HUES64 (cell line): ENCODE results near the gene CSNK1A1.
A peak's percentile ranks its signal among the peaks of the same experiment; 100 is the strongest.
"Not testable (repeated sequence)": the region's sequence is repeated elsewhere in the genome, so short reads cannot be mapped to it uniquely, and the experiment has no call there.

ENCODE experiments used
- H3K27ac ChIP-seq: 2 replicates; pipeline ENCODE4 v1.7.0; 2013; ENCODE audit warnings: low read depth, low read length, inconsistent platforms
- H3K27me3 ChIP-seq: 2 replicates; pipeline ENCODE4 v1.6.1; 2013; ENCODE audit warnings: mild to moderate bottlenecking, low read length; ENCODE audit not compliant: insufficient read depth
- H3K36me3 ChIP-seq: 2 replicates; pipeline ENCODE4 v1.6.1; 2013; ENCODE audit warnings: mild to moderate bottlenecking, low read length; ENCODE audit not compliant: insufficient read depth
- H3K4me1 ChIP-seq: 2 replicates; pipeline ENCODE4 v1.6.1; 2013; ENCODE audit warnings: mild to moderate bottlenecking, low read length, moderate library complexity; ENCODE audit not compliant: insufficient read depth
- H3K4me3 ChIP-seq: 2 replicates; pipeline ENCODE4 v1.5.1; 2013; ENCODE audit warnings: mild to moderate bottlenecking, low read length, moderate library complexity
- H3K9ac ChIP-seq: 2 replicates; pipeline ENCODE4 v1.6.1; 2013; ENCODE audit warnings: mild to moderate bottlenecking, low read depth, low read length
- H3K9me3 ChIP-seq: 2 replicates; pipeline ENCODE4 v1.6.1; 2013; ENCODE audit warnings: low read depth, low read length; ENCODE audit not compliant: insufficient read depth
- WGBS: fragments of 150-250, 120-280 bp; methylation state at CpG from one replicate; pipeline ENCODE4 v1.1.7; 2013; ENCODE audit warnings: missing lambda C conversion rate; 5-methylcytosine and 5-hydroxymethylcytosine counted together

CSNK1A1 gene

DNA sequence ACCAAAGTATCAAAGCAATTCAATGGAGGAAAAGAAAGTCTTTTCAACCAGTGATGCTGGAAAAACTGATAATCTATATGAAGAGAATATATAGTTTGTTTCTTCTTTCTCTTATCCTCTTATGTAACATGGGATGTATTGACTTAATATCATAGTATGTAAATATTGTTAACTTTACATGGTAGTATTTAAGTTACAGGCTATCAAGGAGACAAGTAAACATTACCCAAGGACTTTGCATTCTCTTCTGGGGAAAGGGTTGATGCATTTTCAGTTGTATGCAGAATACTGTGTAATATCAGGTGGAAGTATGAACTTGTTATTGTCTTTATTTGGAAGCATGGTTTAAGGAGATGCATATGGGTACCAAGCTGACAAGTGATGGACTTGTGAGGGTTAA is 20.9 kb upstream of the CSNK1A1 start:
- no peaks in the 10 kb centered on the region for H3K9me3 ChIP-seq
- H3K4me3 ChIP-seq, result no peak overlapping the region
- H3K27ac ChIP-seq, result no peak overlapping the region
- H3K36me3 ChIP-seq, result no peaks in the 10 kb centered on the region
- no peak overlapping the region for H3K9ac ChIP-seq
- no peaks in the 10 kb centered on the region for H3K27me3 ChIP-seq
- H3K4me1 ChIP-seq, result no peaks in the 10 kb centered on the region

DNA sequence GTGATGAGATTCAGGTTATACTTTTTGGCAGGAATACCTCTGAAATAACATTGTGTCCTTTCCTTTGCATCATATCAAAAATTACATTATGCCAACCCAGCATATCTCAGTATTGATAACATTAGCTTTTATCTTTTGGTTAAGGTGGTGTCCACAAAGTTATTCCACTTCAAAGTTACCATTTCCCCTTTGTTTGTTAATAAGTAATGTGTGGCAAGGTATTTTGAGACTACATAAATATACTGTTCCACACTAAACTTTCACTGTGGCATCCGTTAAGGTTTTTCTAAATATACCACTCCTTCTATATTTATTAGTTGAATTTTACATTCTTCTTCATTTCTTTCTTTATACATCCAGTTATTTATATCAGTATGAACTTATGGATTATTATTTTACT is 16.0 kb upstream of the CSNK1A1 start:
- no peaks in the 10 kb centered on the region for H3K9me3 ChIP-seq
- no CpG with 5 or more reads among the region's 1 CpG for WGBS
- no peaks in the 10 kb centered on the region for H3K36me3 ChIP-seq
- H3K27me3 ChIP-seq, result no peaks in the 10 kb centered on the region
- H3K4me3 ChIP-seq, result no peak overlapping the region
- H3K9ac ChIP-seq, result no peak overlapping the region
- peaks cover 18% of the 10 kb centered on the region for H3K4me1 ChIP-seq
- no peak overlapping the region for H3K27ac ChIP-seq

DNA sequence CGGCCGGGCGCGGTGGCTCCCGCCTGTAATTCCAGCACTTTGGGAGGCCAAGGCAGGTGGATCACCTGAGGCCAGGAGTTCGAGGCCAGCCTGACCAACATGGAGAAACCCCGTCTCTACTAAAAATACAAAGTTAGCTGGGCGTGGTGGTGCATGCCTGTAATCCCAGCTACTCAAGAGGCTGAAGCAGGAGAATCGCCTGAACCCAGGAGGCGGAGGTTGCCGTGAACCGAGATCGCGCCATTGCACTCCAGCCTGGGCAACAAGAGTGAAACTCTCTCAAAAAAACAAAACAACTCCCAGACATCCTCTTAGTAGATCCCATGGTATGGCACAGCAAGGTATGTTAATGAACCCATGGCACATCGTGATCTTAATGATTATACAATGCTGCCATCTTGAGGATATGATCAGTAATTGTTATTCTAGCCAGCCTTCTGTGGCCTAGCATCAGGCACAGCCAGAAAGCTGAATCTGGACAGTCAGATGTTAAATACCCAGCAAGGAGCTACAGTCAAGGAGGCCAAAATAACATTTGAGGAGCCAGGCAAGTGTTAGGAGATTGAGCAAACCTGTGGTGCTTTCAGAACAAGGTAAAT is 13.4 kb upstream of the CSNK1A1 start:
- H3K4me1 ChIP-seq, result peaks cover 34% of the 10 kb centered on the region
- not testable (repeated sequence) for H3K27ac ChIP-seq, H3K9ac ChIP-seq, H3K9me3 ChIP-seq, H3K36me3 ChIP-seq, H3K4me3 ChIP-seq, H3K27me3 ChIP-seq
- WGBS, result 62% methylated on average over 15 of the region's 15 CpGs

DNA sequence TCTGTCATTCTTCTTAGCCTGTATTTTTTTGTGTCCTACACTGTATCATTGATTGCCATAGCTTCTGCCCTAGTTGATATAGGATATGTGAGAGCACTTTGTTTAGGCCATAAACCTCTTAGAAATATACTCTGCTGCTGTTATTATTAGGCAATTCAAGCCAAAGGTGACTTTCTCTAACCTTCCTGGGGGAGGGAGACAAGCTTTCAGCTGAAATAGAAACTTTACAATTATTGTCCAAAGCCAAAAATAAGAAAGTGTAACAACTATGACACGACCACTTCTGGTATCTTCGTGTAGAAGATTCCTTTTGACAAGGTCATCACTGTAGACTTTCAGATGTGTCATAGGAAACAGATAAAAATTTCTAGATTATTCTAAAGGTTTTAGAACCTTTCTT is 12.2 kb upstream of the CSNK1A1 start:
- peaks cover 36% of the 10 kb centered on the region for H3K4me1 ChIP-seq
- H3K4me3 ChIP-seq, result no peak overlapping the region
- no peaks in the 10 kb centered on the region for H3K27me3 ChIP-seq
- no peak overlapping the region; the same call in 1 of the 2 replicates for H3K9ac ChIP-seq
- no peaks in the 10 kb centered on the region for H3K36me3 ChIP-seq
- H3K27ac ChIP-seq, result peak overlapping the region; percentile 29
- 86% methylated on average over 2 of the region's 2 CpGs for WGBS
- no peaks in the 10 kb centered on the region for H3K9me3 ChIP-seq

DNA sequence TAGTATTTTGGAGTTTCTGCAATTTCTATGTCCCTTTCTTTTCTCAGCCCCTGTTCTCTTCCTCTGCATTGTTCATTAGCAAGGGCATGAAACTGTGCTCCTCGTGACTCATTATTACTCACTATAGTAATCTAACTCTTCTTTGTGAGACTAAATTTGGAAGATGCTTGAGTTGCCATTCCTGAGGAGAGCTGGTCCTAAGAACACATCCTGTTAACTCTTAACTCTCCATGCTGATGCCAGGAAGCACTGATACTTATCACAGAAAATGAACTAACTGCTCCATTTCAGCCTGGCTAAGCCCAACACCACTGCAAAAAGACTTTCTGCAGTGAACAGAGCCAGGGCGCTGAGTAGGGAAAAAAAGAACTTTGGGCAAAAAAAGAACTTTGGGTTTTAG is 10.6 kb upstream of the CSNK1A1 start:
- no peak overlapping the region for H3K4me3 ChIP-seq
- WGBS, result 63% methylated on average over 1 of the region's 2 CpGs
- H3K4me1 ChIP-seq, result peaks cover 36% of the 10 kb centered on the region
- no peaks in the 10 kb centered on the region for H3K36me3 ChIP-seq
- H3K9me3 ChIP-seq, result no peaks in the 10 kb centered on the region
- peak overlapping the region; percentile 94 for H3K27ac ChIP-seq
- peak overlapping the region; percentile 74; the same call in 1 of the 2 replicates for H3K9ac ChIP-seq
- no peaks in the 10 kb centered on the region for H3K27me3 ChIP-seq

DNA sequence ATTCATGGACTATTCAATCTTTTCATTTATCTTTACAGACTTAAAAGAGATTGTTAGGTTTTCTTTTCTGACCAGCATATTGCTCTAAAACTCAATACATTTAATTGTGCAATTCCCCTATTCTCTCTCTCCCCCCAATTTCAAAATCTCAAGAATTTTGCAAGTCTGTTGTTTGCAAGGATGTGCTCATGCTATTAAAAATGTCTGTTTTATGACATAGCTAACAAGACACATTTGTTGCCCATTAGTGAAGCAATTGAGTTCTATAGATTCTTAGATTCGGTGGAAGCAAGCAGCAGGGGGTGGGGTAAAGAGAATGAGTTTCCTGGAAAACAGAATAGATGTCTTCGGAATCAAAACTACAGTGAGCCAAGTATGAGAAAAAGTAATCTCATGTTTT is 8.5 kb upstream of the CSNK1A1 start:
- 87% methylated on average over 2 of the region's 2 CpGs for WGBS
- H3K4me1 ChIP-seq, result peaks cover 36% of the 10 kb centered on the region
- no peaks in the 10 kb centered on the region for H3K27me3 ChIP-seq
- no peak overlapping the region for H3K4me3 ChIP-seq
- no peak overlapping the region for H3K27ac ChIP-seq
- H3K36me3 ChIP-seq, result no peaks in the 10 kb centered on the region
- H3K9me3 ChIP-seq, result no peaks in the 10 kb centered on the region
- H3K9ac ChIP-seq, result no peak overlapping the region

DNA sequence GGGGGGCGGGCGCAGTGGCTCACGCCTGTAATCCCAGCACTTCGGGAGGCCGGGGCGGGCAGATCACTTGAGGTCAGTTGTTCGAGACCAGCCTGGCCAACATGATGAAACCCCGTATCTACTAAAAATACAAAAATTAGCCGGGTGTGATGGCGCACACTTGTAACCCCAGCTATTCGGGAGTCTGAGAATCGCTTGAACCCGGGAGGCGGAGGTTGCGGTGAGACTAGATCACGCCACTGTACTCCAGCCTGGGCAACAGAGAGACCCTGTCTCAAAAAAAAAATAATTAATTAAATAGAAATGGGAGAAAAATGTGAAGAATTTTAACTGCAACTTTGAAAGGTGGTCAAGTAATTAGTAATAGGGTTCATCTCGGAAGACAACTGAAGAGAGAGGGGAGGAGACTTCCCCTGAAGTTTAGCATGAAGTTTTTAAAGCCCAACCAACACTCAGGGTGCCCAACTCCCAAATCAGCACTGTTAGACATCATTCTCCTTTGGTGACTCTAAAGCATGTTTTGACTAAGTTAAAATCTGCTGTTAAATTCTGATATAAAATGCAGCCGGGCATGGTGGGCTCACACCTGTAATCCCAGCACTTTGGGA is 1.4 kb upstream of the CSNK1A1 start:
- Histone ChIP-seq H3K9ac (peak overlapping the region; percentile 78; the same call in 1 of the 2 replicates), H3K27me3 (no peaks in the 10 kb centered on the region), H3K4me1 (peaks cover 3% of the 10 kb centered on the region), H3K27ac (peak overlapping the region; percentile 54; the same call in 1 of the 2 replicates), H3K9me3 (no peaks in the 10 kb centered on the region), H3K36me3 (peaks cover 24% of the 10 kb centered on the region), H3K4me3 (peak overlapping the region; percentile 100)
- 61% methylated on average over 18 of the region's 18 CpGs for WGBS

DNA sequence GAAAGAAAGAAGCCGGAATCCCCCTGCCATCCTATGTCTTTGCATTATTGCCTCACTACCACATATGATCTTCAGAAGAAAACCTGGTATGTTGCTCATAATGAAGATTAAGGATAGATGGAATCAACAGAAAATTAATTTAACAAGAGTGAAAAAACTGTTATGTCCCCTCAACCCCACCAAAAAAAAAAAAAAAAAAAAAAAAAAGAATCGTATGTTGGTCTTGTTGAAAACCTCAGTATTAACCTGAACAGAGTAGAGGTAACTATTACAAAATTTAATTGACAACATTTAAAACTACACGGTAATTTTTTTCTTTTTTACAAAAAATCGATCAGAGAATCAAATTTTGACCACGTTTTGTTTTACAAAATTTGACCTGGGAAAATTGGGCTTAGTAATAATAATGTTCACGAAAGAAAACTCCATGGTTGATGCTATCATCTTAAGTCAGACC is 827 bp upstream of the CSNK1A1 start:
- peak overlapping the region; percentile 100 for H3K4me3 ChIP-seq
- no peaks in the 10 kb centered on the region for H3K9me3 ChIP-seq
- H3K27ac ChIP-seq, result peak overlapping the region; percentile 96
- no peaks in the 10 kb centered on the region for H3K27me3 ChIP-seq
- H3K4me1 ChIP-seq, result peaks cover 9% of the 10 kb centered on the region
- 26% methylated on average over 3 of the region's 6 CpGs for WGBS
- H3K36me3 ChIP-seq, result peaks cover 30% of the 10 kb centered on the region
- H3K9ac ChIP-seq, result peak overlapping the region; percentile 78

DNA sequence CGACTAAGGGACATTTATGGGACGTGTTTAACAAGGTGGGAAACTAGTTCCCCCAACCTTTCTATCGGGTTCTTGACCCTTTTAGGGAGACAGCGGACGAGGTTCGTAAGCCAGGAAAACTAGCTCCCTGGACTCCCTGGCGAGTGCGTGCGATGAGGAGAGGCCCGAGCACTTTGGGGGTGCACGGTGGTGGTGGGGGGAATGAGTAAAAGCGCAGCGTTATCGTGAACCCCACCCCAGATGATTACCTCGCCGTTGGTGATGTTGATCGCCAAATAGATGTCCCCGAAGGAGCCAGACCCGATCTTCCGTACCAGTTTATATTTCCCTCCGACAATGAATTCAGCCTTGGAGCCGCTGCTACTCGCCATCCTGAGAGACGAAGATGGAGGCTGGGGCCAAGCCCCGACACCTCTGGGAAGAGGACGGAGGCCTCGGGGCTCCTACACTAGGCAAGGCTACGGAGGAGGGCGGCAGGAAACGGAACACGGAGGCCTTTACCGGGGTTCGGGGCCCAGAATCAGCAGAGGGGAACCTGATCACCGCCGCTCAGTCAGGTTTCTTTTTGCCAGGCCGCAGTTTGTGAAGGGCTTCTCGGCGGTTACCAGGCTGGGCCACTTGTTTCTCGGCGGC is 529 bp downstream of the CSNK1A1 start:
- Histone ChIP-seq H3K9ac (peak overlapping the region; percentile 98), H3K27me3 (no peaks in the 10 kb centered on the region), H3K4me1 (peaks cover 15% of the 10 kb centered on the region), H3K9me3 (no peaks in the 10 kb centered on the region), H3K36me3 (peaks cover 43% of the 10 kb centered on the region), H3K4me3 (peak overlapping the region; percentile 100), H3K27ac (peak overlapping the region; percentile 96)
- under 1% methylated on average over 40 of the region's 40 CpGs for WGBS

DNA sequence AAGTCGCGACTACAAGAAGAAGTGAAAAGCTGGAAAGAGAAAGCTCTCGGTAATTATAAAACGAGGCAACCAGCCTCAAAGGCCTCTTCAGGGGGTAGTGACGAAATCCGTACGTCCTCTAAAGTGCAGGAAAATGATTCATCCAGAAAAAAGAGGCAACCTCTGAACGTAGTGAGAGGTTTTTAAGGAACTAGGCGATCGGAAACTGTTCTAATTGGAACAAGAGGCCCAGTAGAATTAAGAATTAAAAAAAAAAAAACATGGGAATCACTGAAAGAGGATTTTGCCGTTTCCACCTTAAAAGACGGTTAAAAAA is 1.0 kb downstream of the CSNK1A1 start:
- under 1% methylated on average over 12 of the region's 12 CpGs for WGBS
- Histone ChIP-seq H3K36me3 (peaks cover 48% of the 10 kb centered on the region), H3K27me3 (no peaks in the 10 kb centered on the region), H3K4me1 (peaks cover 20% of the 10 kb centered on the region), H3K9me3 (no peaks in the 10 kb centered on the region), H3K9ac (peak overlapping the region; percentile 98), H3K4me3 (peak overlapping the region; percentile 100), H3K27ac (peak overlapping the region; percentile 96)

DNA sequence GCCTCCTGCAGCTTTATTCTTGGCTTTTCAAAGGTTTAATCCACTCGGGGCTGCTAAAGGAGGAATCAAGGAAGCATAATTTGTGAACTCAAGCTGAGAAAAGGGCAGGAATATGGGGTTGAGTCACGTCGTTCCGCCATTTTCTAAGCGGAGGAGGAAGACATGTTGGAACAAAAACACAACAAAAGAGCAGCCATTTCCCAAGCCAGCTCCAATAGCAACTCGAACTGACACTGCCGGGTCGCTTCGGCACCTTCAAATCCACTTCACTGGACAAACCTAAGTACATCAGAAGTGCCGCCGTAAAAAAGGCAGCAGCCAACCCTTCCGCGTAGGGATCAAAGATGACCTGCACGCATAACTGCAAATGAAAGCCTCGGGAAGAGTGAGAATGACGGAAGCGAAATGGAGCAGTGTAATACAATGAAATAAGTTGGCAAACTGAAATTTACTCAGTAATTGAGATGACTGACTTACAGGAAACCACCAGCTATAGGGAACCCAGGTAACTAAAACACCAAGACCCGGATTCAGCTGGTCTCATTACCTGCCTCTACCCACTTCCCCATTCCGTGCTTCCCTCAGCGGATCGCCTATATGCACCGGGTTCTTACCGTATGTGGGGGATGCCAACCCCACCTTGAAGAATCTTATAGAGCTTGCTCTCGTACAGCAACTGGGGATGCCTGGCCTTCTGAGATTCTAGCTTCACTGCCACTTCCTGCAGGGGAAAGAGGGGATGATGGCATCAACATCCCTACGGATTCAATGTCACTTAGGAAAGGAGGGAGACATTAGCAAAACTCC is 1.6 kb downstream of the CSNK1A1 start:
- peak overlapping the region; percentile 100 for H3K4me3 ChIP-seq
- peaks cover 54% of the 10 kb centered on the region for H3K36me3 ChIP-seq
- H3K27me3 ChIP-seq, result no peaks in the 10 kb centered on the region
- H3K9ac ChIP-seq, result peak overlapping the region; percentile 98
- WGBS, result 2% methylated on average over 25 of the region's 25 CpGs
- peak overlapping the region; percentile 96 for H3K27ac ChIP-seq
- H3K4me1 ChIP-seq, result peaks cover 23% of the 10 kb centered on the region
- no peaks in the 10 kb centered on the region for H3K9me3 ChIP-seq
